HepG2 (cell line): ENCODE data around the gene DNAL4. TPM values are rescaled to one million over a fixed set of nuclear protein-coding genes. Genes with fewer than 3 reads are reported as not detected.

Source experiments
- CHCHD3 ChIP-seq: sonication (generic); formaldehyde crosslinking; IDR thresholded peaks from 2 replicates; pipeline ENCODE4 v1.8.0; 2022; ENCODE audit warnings: mild to moderate bottlenecking, missing genetic modification reagents, moderate library complexity
- DRAP1 ChIP-seq: IDR thresholded peaks from 2 replicates; pipeline ENCODE4 v1.6.1; 2016; ENCODE audit warnings: missing genetic modification reagents, missing compliant biosample characterization
- HBP1 ChIP-seq: IDR thresholded peaks from 2 replicates; pipeline ENCODE4 v1.6.1; 2016; ENCODE audit warnings: low read depth, control low read depth
- IKZF1 ChIP-seq: fragments of 450-650 bp; IDR thresholded peaks from 2 replicates; pipeline ENCODE4 v1.7.1; 2016
- KDM5A ChIP-seq: fragments of 200-600 bp; sonication (generic); IDR thresholded peaks from 2 replicates; pipeline ENCODE4 v1.7.0; 2018; ENCODE audit warnings: antibody characterized with exemption, mild to moderate bottlenecking, low read length, borderline replicate concordance
- MAFK ChIP-seq, 2 experiments: IDR thresholded peaks in 1 of 2; conservative IDR thresholded peaks in 1 of 2; 2 replicates each; pipeline ENCODE4 v1.6.1; 2011; ENCODE audit warnings: improper control_type of control experiment in 2 of 2, low read length in 2 of 2
- NFRKB ChIP-seq: fragments of 450-650 bp; IDR thresholded peaks from 2 replicates; pipeline ENCODE4 v1.6.1; 2017
- NR2F6 ChIP-seq, 2 experiments: IDR thresholded peaks; 2 replicates each; pipeline ENCODE4 v1.6.1; 2016; ENCODE audit warnings: antibody characterized with exemption in 1 of 2, mild to moderate bottlenecking in 1 of 2
- PTBP1 ChIP-seq: fragments of 200-400 bp; formaldehyde crosslinking; IDR thresholded peaks from 2 replicates; pipeline ENCODE4 v1.6.1; 2018; ENCODE audit warnings: low read length, low read depth; ENCODE audit not compliant: poor library complexity, severe bottlenecking
- SIN3B ChIP-seq: fragments of 150-350 bp; IDR thresholded peaks from 2 replicates; pipeline ENCODE4 v1.6.1; 2014; ENCODE audit warnings: low read length
- TBP ChIP-seq: sonication (generic); formaldehyde crosslinking; IDR thresholded peaks from 2 replicates; pipeline ENCODE4 v1.5.0; 2020; ENCODE audit warnings: missing genetic modification reagents
- USF2 ChIP-seq, 2 experiments: sonication (generic) in 1 of 2; formaldehyde crosslinking in 1 of 2; IDR thresholded peaks; 2 replicates each; pipeline versions ENCODE4 v1.5.1 to v1.6.1; 2011 to 2020; ENCODE audit warnings: borderline replicate concordance in 1 of 2, low read depth in 1 of 2, low read length in 1 of 2, mild to moderate bottlenecking in 1 of 2, missing genetic modification reagents in 1 of 2, moderate library complexity in 1 of 2
- YY1 ChIP-seq: IDR thresholded peaks from 2 replicates; pipeline ENCODE4 v1.6.1; 2011; ENCODE audit warnings: low read length, low read depth, moderate library complexity, mild to moderate bottlenecking; ENCODE audit not compliant: insufficient read depth, insufficient replicate concordance
- ZFP36L1 ChIP-seq: sonication (generic); formaldehyde crosslinking; IDR thresholded peaks from 2 replicates; pipeline ENCODE4 v1.8.0; 2022; ENCODE audit warnings: mild to moderate bottlenecking, missing genetic modification reagents, moderate library complexity
- ZFP82 ChIP-seq: sonication (generic); formaldehyde crosslinking; IDR thresholded peaks from 2 replicates; pipeline ENCODE4 v1.5.1; 2020; ENCODE audit warnings: mild to moderate bottlenecking, missing genetic modification reagents, borderline replicate concordance
- ZNF224 ChIP-seq: sonication (generic); formaldehyde crosslinking; IDR thresholded peaks from 2 replicates; pipeline ENCODE4 v1.5.0; 2020; ENCODE audit warnings: mild to moderate bottlenecking, missing genetic modification reagents
- ZNF616 ChIP-seq: sonication (generic); formaldehyde crosslinking; IDR thresholded peaks from 2 replicates; pipeline ENCODE4 v1.5.0; 2020; ENCODE audit warnings: low read depth, mild to moderate bottlenecking, missing genetic modification reagents
- ZNF703 ChIP-seq: sonication (generic); formaldehyde crosslinking; IDR thresholded peaks from 2 replicates; pipeline ENCODE4 v1.5.1; 2020; ENCODE audit warnings: missing genetic modification reagents, mild to moderate bottlenecking, moderate library complexity, borderline replicate concordance
- ZNF740 ChIP-seq: sonication (generic); formaldehyde crosslinking; IDR thresholded peaks from 2 replicates; pipeline ENCODE4 v1.4.0; 2020; ENCODE audit warnings: missing genetic modification reagents
- ZNF749 ChIP-seq: sonication (generic); formaldehyde crosslinking; IDR thresholded peaks from 2 replicates; pipeline ENCODE4 v1.8.0; 2022; ENCODE audit warnings: mild to moderate bottlenecking, missing genetic modification reagents, moderate library complexity, borderline replicate concordance
- ZNF75D ChIP-seq: sonication (generic); formaldehyde crosslinking; IDR thresholded peaks from 2 replicates; pipeline ENCODE4 v1.8.1; 2023; ENCODE audit warnings: missing genetic modification reagents, mild to moderate bottlenecking, borderline replicate concordance
- ZNF776 ChIP-seq: sonication (generic); formaldehyde crosslinking; IDR thresholded peaks from 2 replicates; pipeline ENCODE4 v1.4.0; 2020; ENCODE audit warnings: mild to moderate bottlenecking, missing genetic modification reagents
- ZSCAN31 ChIP-seq: sonication (generic); formaldehyde crosslinking; IDR thresholded peaks from 2 replicates; pipeline ENCODE4 v1.5.0; 2020; ENCODE audit warnings: low read depth, mild to moderate bottlenecking, missing genetic modification reagents
- polyA plus RNA-seq, 8 experiments: library from polyadenylated mRNA; depleted of rRNA in 3 of 8; stranded (reverse) in 7 of 8; unstranded in 1 of 8; fragments of >200 nt; fragmentation: Illumina TruSeq in 4 of 8; extraction: Trizol in 4 of 8; gene quantifications; 2 replicates each; pipeline versions ENCODE4 v1.2.1 to v1.2.3, GENCODE V29; 2011 to 2016; ENCODE audit warnings: low read depth in 4 of 8, missing spikeins in 1 of 8, mixed read lengths in 1 of 8; ENCODE audit not compliant: insufficient read depth in 1 of 8
- total RNA-seq, 5 experiments: library from RNA; depleted of rRNA; stranded (reverse); fragments of >200 nt; fragmentation: Illumina TruSeq; extraction: Trizol; gene quantifications; 2 replicates each; pipeline ENCODE4 v1.2.3, GENCODE V29; 2016; ENCODE audit warnings: low read depth in 1 of 5

The DNAL4 gene
- total and polyA plus RNA-seq, 2 of the 13 experiments (the other 11 are each of a cell fraction or from before 2014, with no cell fraction given): 8.0 to 10.7 TPM

- 0 out of 2 replicates have a peak, but pooled peaks have one; percentile 12 for TF ChIP-seq ZNF740 (CRISPR knock-in tag)
- 0 out of 2 replicates have a peak, but pooled peaks have one; percentile 27 for TF ChIP-seq ZSCAN31 (CRISPR knock-in tag)
- peak; percentile 89; the same call in 1 of the 2 replicates for TF ChIP-seq ZFP36L1 (CRISPR knock-in tag)
- peak; percentile 78; the same call in 1 of the 2 replicates for TF ChIP-seq HBP1 (CRISPR knock-in tag)
- TF ChIP-seq ZNF749 (CRISPR knock-in tag): no peak; the same call in 1 of the 2 replicates
- TF ChIP-seq KDM5A: no peak
- no peak for TF ChIP-seq NFRKB
- no peak for TF ChIP-seq YY1
- TF ChIP-seq ZFP82 (CRISPR knock-in tag): peak; percentile 69; the same call in 1 of the 2 replicates
- no peak for TF ChIP-seq ZNF75D (CRISPR knock-in tag)
- no peak for TF ChIP-seq IKZF1
- TF ChIP-seq CHCHD3: 0 out of 2 replicates have a peak, but pooled peaks have one; percentile 26
- peak; percentile 78 for TF ChIP-seq DRAP1 (CRISPR knock-in tag)
- no peak for TF ChIP-seq MAFK (conservative IDR thresholded peaks at IDR 0.05 in 1 of 2, IDR thresholded peaks at IDR 0.05 in 1 of 2; ENCODE audit: low read length in 2 of 2)
- no peak for TF ChIP-seq ZNF703 (CRISPR knock-in tag)
- no peak for TF ChIP-seq NR2F6 (IDR thresholded peaks at IDR 0.05)
- peak; percentile 87 for TF ChIP-seq NR2F6 (CRISPR knock-in tag; IDR thresholded peaks at IDR 0.05)
- TF ChIP-seq PTBP1: no peak
- peak; percentile 48; the same call in 1 of the 2 replicates for TF ChIP-seq ZNF616 (CRISPR knock-in tag)
- TF ChIP-seq ZNF224: no peak
- no peak for TF ChIP-seq SIN3B
- peak; percentile 23; the same call in 1 of the 2 replicates for TF ChIP-seq ZNF776 (CRISPR knock-in tag)
- no peak for TF ChIP-seq USF2 (IDR thresholded peaks at IDR 0.05; ENCODE audit: low read depth, low read length)
- no peak; the same call in 1 of the 2 replicates for TF ChIP-seq USF2 (CRISPR knock-in tag; IDR thresholded peaks at IDR 0.05; ENCODE audit: borderline replicate concordance)
- no peak for TF ChIP-seq TBP (CRISPR knock-in tag)
These were observed 38.6 kb downstream of the DNAL4 start (continued) for GRCh38 chr22:38755155-38755910.
